H9 (cell line): ENCODE data around the gene RCAN1. TPM values are rescaled to one million over a fixed set of nuclear protein-coding genes. Genes with fewer than 3 reads are reported as not detected.
"Not testable (repeated sequence)": the region's sequence is repeated elsewhere in the genome, so short reads cannot be mapped to it uniquely, and the experiment has no call there.

Experiments
- DNase-seq: peaks from one replicate; pipeline ENCODE4 v3.0.0-alpha.2; 2017
- H2AFZ ChIP-seq: one replicate; pipeline ENCODE4 v1.6.1; 2013; ENCODE audit warnings: mild to moderate bottlenecking, low read length, control low read depth, moderate library complexity
- H2AK5ac ChIP-seq: 2 replicates; pipeline ENCODE4 v1.6.1; 2013; ENCODE audit warnings: low read length, control low read depth, mixed read lengths; ENCODE audit not compliant: insufficient read length
- H2BK120ac ChIP-seq: one replicate; pipeline ENCODE4 v1.6.1; 2013; ENCODE audit warnings: low read depth, mild to moderate bottlenecking, low read length, control low read depth, inconsistent platforms; ENCODE audit not compliant: poor library complexity, severe bottlenecking
- H2BK12ac ChIP-seq: 2 replicates; pipeline ENCODE4 v1.6.1; 2013; ENCODE audit warnings: low read length, control low read depth, mixed read lengths, low read depth; ENCODE audit not compliant: insufficient read length
- H2BK15ac ChIP-seq: 2 replicates; pipeline ENCODE4 v1.6.1; 2013; ENCODE audit warnings: low read depth, low read length, control low read depth
- H2BK20ac ChIP-seq: one replicate; pipeline ENCODE4 v1.6.1; 2013; ENCODE audit warnings: low read depth, mild to moderate bottlenecking, low read length, control low read depth, inconsistent platforms; ENCODE audit not compliant: poor library complexity, severe bottlenecking
- H2BK5ac ChIP-seq: 2 replicates; pipeline ENCODE4 v1.6.1; 2013; ENCODE audit warnings: low read length, control low read depth, mixed read lengths; ENCODE audit not compliant: insufficient read length
- H3K14ac ChIP-seq: 2 replicates; pipeline ENCODE4 v1.6.1; 2013; ENCODE audit warnings: low read length, control low read depth; ENCODE audit not compliant: insufficient read depth
- H3K18ac ChIP-seq: 2 replicates; pipeline ENCODE4 v1.6.1; 2013; ENCODE audit warnings: low read depth, mild to moderate bottlenecking, mixed read lengths, low read length, control low read depth; ENCODE audit not compliant: insufficient read length
- H3K23ac ChIP-seq: 2 replicates; pipeline ENCODE4 v1.6.1; 2013; ENCODE audit warnings: low read length, control low read depth, mixed read lengths, low read depth; ENCODE audit not compliant: insufficient read length
- H3K23me2 ChIP-seq: 2 replicates; pipeline ENCODE4 v1.6.1; 2013; ENCODE audit warnings: low read depth, mild to moderate bottlenecking, mixed read lengths, low read length, control low read depth; ENCODE audit not compliant: insufficient read length, poor library complexity, severe bottlenecking
- H3K27ac ChIP-seq: 2 replicates; pipeline ENCODE4 v1.5.1; 2013; ENCODE audit warnings: low read length, control low read depth, mixed read lengths, low read depth; ENCODE audit not compliant: insufficient read length
- H3K27me3 ChIP-seq: 2 replicates; pipeline ENCODE4 v1.6.1; 2013; ENCODE audit warnings: low read length, control low read depth, inconsistent platforms; ENCODE audit not compliant: insufficient read depth
- H3K4ac ChIP-seq: 2 replicates; pipeline ENCODE4 v1.6.1; 2013; ENCODE audit warnings: low read depth, mild to moderate bottlenecking, control low read depth, inconsistent platforms, low read length, moderate library complexity
- H3K4me1 ChIP-seq: 2 replicates; pipeline ENCODE4 v1.6.1; 2013; ENCODE audit warnings: low read length, control low read depth, inconsistent platforms; ENCODE audit not compliant: insufficient read depth
- H3K4me2 ChIP-seq: 2 replicates; pipeline ENCODE4 v1.6.1; 2013; ENCODE audit warnings: low read length, control low read depth, mixed read lengths; ENCODE audit not compliant: insufficient read length, insufficient read depth
- H3K56ac ChIP-seq: 2 replicates; pipeline ENCODE4 v1.6.1; 2013; ENCODE audit warnings: low read depth, mild to moderate bottlenecking, mixed read lengths, low read length, control low read depth; ENCODE audit not compliant: insufficient read length
- H3K79me1 ChIP-seq: 2 replicates; pipeline ENCODE4 v1.6.1; 2013; ENCODE audit warnings: low read depth, mild to moderate bottlenecking, moderate library complexity, low read length, control low read depth, inconsistent platforms; ENCODE audit not compliant: insufficient read depth, poor library complexity, severe bottlenecking
- H3K79me2 ChIP-seq: 2 replicates; pipeline ENCODE4 v1.6.1; 2013; ENCODE audit warnings: low read length, control low read depth, inconsistent platforms; ENCODE audit not compliant: insufficient read depth
- H3K9ac ChIP-seq: 2 replicates; pipeline ENCODE4 v1.6.1; 2013; ENCODE audit warnings: low read length, control low read depth, mixed read lengths; ENCODE audit not compliant: insufficient read length; ENCODE audit errors: extremely low read depth
- H3K9me3 ChIP-seq: one replicate; pipeline ENCODE4 v1.6.1; 2013; ENCODE audit warnings: low read depth, low read length, inconsistent platforms; ENCODE audit not compliant: control insufficient read depth
- H3T11ph ChIP-seq: one replicate; pipeline ENCODE4 v1.6.1; 2013; ENCODE audit warnings: mild to moderate bottlenecking, low read length, control low read depth, inconsistent platforms
- H4K20me1 ChIP-seq: one replicate; pipeline ENCODE4 v1.6.1; 2013; ENCODE audit not compliant: control insufficient read depth, insufficient read length, insufficient read depth
- H4K5ac ChIP-seq: 2 replicates; pipeline ENCODE4 v1.6.1; 2013; ENCODE audit warnings: low read depth, mild to moderate bottlenecking, mixed read lengths, low read length, control low read depth; ENCODE audit not compliant: insufficient read length
- H4K8ac ChIP-seq: replicated peaks from 2 replicates; pipeline ENCODE4 v1.6.1; 2013; ENCODE audit warnings: low read length, control low read depth, mixed read lengths, low read depth; ENCODE audit not compliant: insufficient read length
- H4K91ac ChIP-seq: 2 replicates; pipeline ENCODE4 v1.6.1; 2013; ENCODE audit warnings: low read depth, mild to moderate bottlenecking, moderate library complexity, mixed read lengths, low read length, control low read depth; ENCODE audit not compliant: insufficient read length
- H3K27ac Mint-ChIP-seq, 3 experiments: 2 replicates in 2 of 3; 3 replicates in 1 of 3; pipeline ENCODE4 v1.8.0; 2020 to 2021; ENCODE audit warnings: mixed read lengths in 3 of 3, mild to moderate bottlenecking in 1 of 3, moderate library complexity in 1 of 3
- H3K27me3 Mint-ChIP-seq: 2 replicates; pipeline ENCODE4 v1.8.0; 2021; ENCODE audit warnings: low read depth, mild to moderate bottlenecking, moderate library complexity, mixed read lengths
- H3K36me3 Mint-ChIP-seq, 3 experiments: 2 replicates in 2 of 3; 3 replicates in 1 of 3; pipeline ENCODE4 v1.8.0; 2020 to 2021; ENCODE audit warnings: low read depth in 3 of 3, mixed read lengths in 3 of 3; ENCODE audit not compliant: insufficient read depth in 1 of 3
- H3K4me1 Mint-ChIP-seq, 2 experiments: 2 replicates each; pipeline ENCODE4 v1.8.0; 2020; ENCODE audit warnings: mixed read lengths in 2 of 2
- H3K4me3 Mint-ChIP-seq, 2 experiments: 2 replicates in 1 of 2; 3 replicates in 1 of 2; pipeline ENCODE4 v1.8.0; 2020 to 2021; ENCODE audit warnings: mild to moderate bottlenecking in 2 of 2, mixed read lengths in 2 of 2, moderate library complexity in 1 of 2
- H3K9me3 Mint-ChIP-seq, 2 experiments: 2 replicates in 1 of 2; 3 replicates in 1 of 2; pipeline ENCODE4 v1.8.0; 2020; ENCODE audit warnings: mild to moderate bottlenecking in 2 of 2, mixed read lengths in 2 of 2, moderate library complexity in 1 of 2
- CTCF ChIP-seq: fragments of 200-600 bp; sonication (generic); conservative IDR thresholded peaks from 3 replicates; pipeline ENCODE4 v1.8.0; 2021; ENCODE audit warnings: antibody characterized with exemption, mild to moderate bottlenecking
- WGBS: extraction: QIAGEN DNeasy Blood & Tissue Kit; methylation state at CpG from one replicate; pipeline ENCODE4 v1.1.7; 2013; ENCODE audit warnings: missing lambda C conversion rate, low lambda C conversion rate, mixed read lengths; ENCODE audit not compliant: insufficient read length; ENCODE audit errors: extremely low coverage; 5-methylcytosine and 5-hydroxymethylcytosine counted together
- total RNA-seq: library from RNA; stranded (reverse); gene quantifications from 2 replicates; pipeline ENCODE4 v1.2.1, GENCODE V29; 2021

The RCAN1 gene
- total RNA-seq, 1 experiment from 2014 or later, result 7.0 TPM

- Histone ChIP-seq H4K91ac (no peak overlapping the region), H3T11ph (no peak overlapping the region), H2AK5ac (no peak overlapping the region), H3K79me1 (no peaks in the 10 kb centered on the region), H3K79me2 (no peaks in the 10 kb centered on the region), H3K23ac (no peak overlapping the region), H3K4me1 (no peaks in the 10 kb centered on the region), H3K9ac (no peak overlapping the region), H2BK5ac (no peak overlapping the region), H2BK15ac (no peak overlapping the region), H3K23me2 (no peaks in the 10 kb centered on the region), H2BK120ac (no peak overlapping the region), H2AFZ (no peak overlapping the region), H3K56ac (no peak overlapping the region), H4K8ac (no peak overlapping the region), H3K27me3 (no peaks in the 10 kb centered on the region), H4K5ac (no peak overlapping the region), H3K14ac (no peak overlapping the region), H3K27ac (no peak overlapping the region), H3K4me2 (no peak overlapping the region), H3K4ac (no peak overlapping the region), H3K18ac (no peak overlapping the region), H4K20me1 (no peaks in the 10 kb centered on the region), H2BK20ac (no peak overlapping the region), H2BK12ac (no peak overlapping the region), H3K9me3 (no peaks in the 10 kb centered on the region)
- H3K36me3 Mint-ChIP-seq, result no peaks in the 10 kb centered on the region
- no peak for TF ChIP-seq CTCF
- no peak overlapping the region for H3K4me3 Mint-ChIP-seq
- no peak overlapping the region for H3K27ac Mint-ChIP-seq
- no CpG with 5 or more reads among the region's 3 CpGs for WGBS
- DNase-seq, result no peak
- H3K27me3 Mint-ChIP-seq, result peaks cover 4% of the 10 kb centered on the region; the same call in 1 of the 2 replicates
- H3K4me1 Mint-ChIP-seq, result peaks cover 0 to 8% of the 10 kb centered on the region in 2 experiments; a peak in 1 of 4 replicates
- H3K9me3 Mint-ChIP-seq, result peaks cover 11 to 13% of the 10 kb centered on the region in 2 experiments
Observed at GRCh38 chr21:34498623-34499022, 116.3 kb downstream of the RCAN1 start.

- H3K23ac ChIP-seq, result not testable (repeated sequence)
Observed at GRCh38 chr21:34483854-34484253, 131.1 kb downstream of the RCAN1 start.

More at GRCh38 chr21:34483854-34484253, 131.1 kb downstream of the RCAN1 start:
- H3K4ac ChIP-seq, H2BK120ac ChIP-seq, H4K20me1 ChIP-seq, H2BK12ac ChIP-seq, H3K27ac Mint-ChIP-seq, H3K18ac ChIP-seq, H3K4me1 ChIP-seq, H3K27ac ChIP-seq, H3T11ph ChIP-seq, H4K5ac ChIP-seq, H4K91ac ChIP-seq, H2AFZ ChIP-seq, H3K79me1 ChIP-seq, H3K79me2 ChIP-seq, H3K4me1 Mint-ChIP-seq, H3K27me3 Mint-ChIP-seq, DNase-seq, H3K9me3 Mint-ChIP-seq, H3K14ac ChIP-seq, H3K23me2 ChIP-seq, H3K56ac ChIP-seq, H3K27me3 ChIP-seq, H2BK15ac ChIP-seq, H3K9ac ChIP-seq, H2AK5ac ChIP-seq, H3K9me3 ChIP-seq, H2BK5ac ChIP-seq, H3K4me2 ChIP-seq, H3K4me3 Mint-ChIP-seq, H3K36me3 Mint-ChIP-seq, H4K8ac ChIP-seq, H2BK20ac ChIP-seq: not testable (repeated sequence)
- WGBS, result no CpG with 5 or more reads among the region's 5 CpGs
